Memory B cell (primary cell): ENCODE results near the gene CREG2.

Experiments
- ATAC-seq: fragments of 150-1000 bp; cut with Tn5 transposase; 2 replicates; pipeline ENCODE4 v1.10.0; 2021; ENCODE audit warnings: low read depth, mild to moderate bottlenecking, moderate library complexity
- DNase-seq, 2 donors: peaks; one replicate each; pipeline ENCODE4 v3.0.0; 2022; ENCODE audit warnings: low spot score in 2 of 2
- H3K27ac Mint-ChIP-seq: one replicate; pipeline ENCODE4 v1.8.0; 2022; ENCODE audit warnings: mild to moderate bottlenecking, moderate library complexity, mixed read lengths
- H3K27me3 Mint-ChIP-seq: one replicate; pipeline ENCODE4 v1.8.0; 2022; ENCODE audit warnings: mixed read lengths
- H3K36me3 Mint-ChIP-seq: one replicate; pipeline ENCODE4 v1.8.0; 2022; ENCODE audit warnings: mild to moderate bottlenecking, mixed read lengths
- H3K4me1 Mint-ChIP-seq: one replicate; pipeline ENCODE4 v1.8.0; 2022; ENCODE audit warnings: mixed read lengths
- H3K4me3 Mint-ChIP-seq: one replicate; pipeline ENCODE4 v1.8.0; 2022; ENCODE audit warnings: mild to moderate bottlenecking, moderate library complexity, mixed read lengths
- H3K9me3 Mint-ChIP-seq: one replicate; pipeline ENCODE4 v1.8.0; 2022; ENCODE audit warnings: mixed read lengths

Gene CREG2

DNA sequence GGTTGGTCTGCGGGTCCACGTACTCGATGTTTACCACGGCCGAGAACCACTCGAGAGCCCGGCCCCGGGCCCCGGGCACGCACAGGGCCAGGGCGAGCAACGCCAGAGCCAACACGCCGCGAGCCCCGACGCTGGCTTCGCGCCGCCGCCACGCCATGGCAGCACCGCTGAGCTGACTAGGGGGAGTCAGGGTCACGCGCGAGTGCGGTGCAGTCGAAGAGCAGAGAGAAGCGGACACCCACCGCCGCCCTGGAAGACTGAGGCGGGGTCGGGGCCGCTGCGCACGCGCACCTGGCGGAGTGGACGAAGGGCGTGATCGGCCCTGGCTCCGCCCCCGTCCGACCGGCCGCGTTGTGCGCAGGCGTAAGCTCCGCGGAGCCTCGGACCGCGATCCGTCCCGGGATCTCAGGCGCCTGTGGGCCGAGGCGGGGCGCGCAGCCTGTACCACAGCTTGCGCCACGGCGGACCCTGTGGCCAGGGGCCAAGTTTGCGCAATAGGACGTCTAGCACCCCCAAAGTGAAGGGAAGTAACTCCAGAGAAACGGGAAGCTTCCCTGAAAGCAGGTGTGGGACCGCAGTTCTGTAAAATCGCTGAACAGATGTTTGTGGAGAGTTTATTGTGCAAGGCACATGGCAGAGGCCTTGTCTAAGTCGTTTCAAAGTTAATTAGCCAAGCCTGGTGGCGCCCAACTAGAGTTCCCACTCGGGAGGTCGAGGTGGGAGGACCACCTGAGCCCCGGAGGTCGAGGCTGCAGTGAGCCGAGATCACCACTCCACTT is 78.7 kb downstream of the CREG2 start, which contains the start of gene RNF149:
Gene RNF149, minus strand, starts transcription at position 270 of the 779 bp plus-strand sequence. Its CDS starts 113 bp downstream, at position 157.
- no peaks in the 10 kb centered on the region for H3K27me3 Mint-ChIP-seq
- peak within 1 kb of the TSS; percentile 95 for H3K27ac Mint-ChIP-seq
- H3K4me1 Mint-ChIP-seq, result peaks cover 32% of the 10 kb centered on the region
- no peaks in the 10 kb centered on the region for H3K9me3 Mint-ChIP-seq
- H3K36me3 Mint-ChIP-seq, result peaks cover 4% of the 10 kb centered on the region
- DNase-seq, result peak; percentile 91 to 96
- peak within 1 kb of the TSS; percentile 95 for H3K4me3 Mint-ChIP-seq
- peak; percentile 71 for ATAC-seq

- Mint-ChIP-seq H3K4me3 (peak overlapping the region; percentile 95), H3K27me3 (no peaks in the 10 kb centered on the region), H3K36me3 (peaks cover 4% of the 10 kb centered on the region), H3K4me1 (peaks cover 32% of the 10 kb centered on the region), H3K9me3 (no peaks in the 10 kb centered on the region), H3K27ac (peak overlapping the region; percentile 95)
- peak; percentile 11 for ATAC-seq
- DNase-seq, result peak in 1 of 2 donors; percentile 25
These were observed 79.3 kb downstream of the CREG2 start for GRCh38 chr2:101307950-101308431.

DNA sequence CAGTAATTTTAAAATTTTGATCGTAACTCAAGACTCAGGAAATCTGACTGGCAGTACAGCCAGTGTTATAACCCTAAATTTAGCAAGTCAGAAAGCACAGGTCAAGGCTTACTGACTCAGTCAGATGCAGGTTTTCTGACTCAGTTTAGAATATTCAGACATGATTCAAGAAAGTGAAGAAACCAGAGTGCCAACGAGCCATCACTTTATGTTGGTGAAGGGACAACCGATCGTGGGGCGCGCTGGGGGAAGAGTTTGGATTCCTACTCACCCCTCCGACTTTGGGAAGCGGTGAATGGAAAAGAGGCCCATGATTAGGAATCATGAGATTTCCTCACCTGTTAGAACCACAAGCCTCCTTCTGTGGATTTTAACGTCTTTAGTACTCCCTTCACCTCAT is 79.8 kb downstream of the CREG2 start:
- ATAC-seq, result no peak
- DNase-seq, result no peak
- peak overlapping the region; percentile 95 for H3K27ac Mint-ChIP-seq
- no peaks in the 10 kb centered on the region for H3K9me3 Mint-ChIP-seq
- H3K36me3 Mint-ChIP-seq, result peaks cover 5% of the 10 kb centered on the region
- no peaks in the 10 kb centered on the region for H3K27me3 Mint-ChIP-seq
- peak overlapping the region; percentile 95 for H3K4me3 Mint-ChIP-seq
- peaks cover 33% of the 10 kb centered on the region for H3K4me1 Mint-ChIP-seq

DNA sequence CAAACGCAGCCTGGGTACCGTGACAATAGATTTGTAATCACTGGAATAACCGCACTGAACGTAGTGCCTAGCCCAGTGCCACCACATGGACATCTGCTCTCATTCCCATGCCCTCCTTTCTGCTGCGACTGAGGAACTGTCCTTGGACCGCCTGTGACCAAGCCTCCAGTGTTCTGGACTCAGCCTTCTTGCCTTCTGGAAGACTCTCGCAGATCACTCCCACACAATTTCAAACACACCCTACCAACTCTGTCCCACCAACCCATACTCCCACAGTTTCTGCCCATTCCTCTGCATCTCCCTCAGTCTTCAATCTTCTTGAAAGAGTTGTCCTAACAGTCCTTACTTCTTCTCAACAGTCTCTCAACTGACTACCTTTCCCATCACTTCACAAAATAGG is 80.9 kb downstream of the CREG2 start:
- Mint-ChIP-seq H3K27me3 (no peaks in the 10 kb centered on the region), H3K4me1 (peaks cover 36% of the 10 kb centered on the region), H3K4me3 (peak overlapping the region; percentile 95), H3K9me3 (no peaks in the 10 kb centered on the region), H3K27ac (peak overlapping the region; percentile 95), H3K36me3 (peaks cover 5% of the 10 kb centered on the region)
- ATAC-seq (no peak), DNase-seq (no peak)

- peak overlapping the region; percentile 95 for H3K27ac Mint-ChIP-seq
- H3K4me1 Mint-ChIP-seq, result peaks cover 37% of the 10 kb centered on the region
- no peaks in the 10 kb centered on the region for H3K27me3 Mint-ChIP-seq
- H3K4me3 Mint-ChIP-seq, result peak overlapping the region; percentile 7
- DNase-seq (no peak), ATAC-seq (no peak)
- H3K36me3 Mint-ChIP-seq, result peaks cover 5% of the 10 kb centered on the region
- H3K9me3 Mint-ChIP-seq, result no peaks in the 10 kb centered on the region
These were observed 81.7 kb downstream of the CREG2 start for GRCh38 chr2:101305492-101306078.

DNA sequence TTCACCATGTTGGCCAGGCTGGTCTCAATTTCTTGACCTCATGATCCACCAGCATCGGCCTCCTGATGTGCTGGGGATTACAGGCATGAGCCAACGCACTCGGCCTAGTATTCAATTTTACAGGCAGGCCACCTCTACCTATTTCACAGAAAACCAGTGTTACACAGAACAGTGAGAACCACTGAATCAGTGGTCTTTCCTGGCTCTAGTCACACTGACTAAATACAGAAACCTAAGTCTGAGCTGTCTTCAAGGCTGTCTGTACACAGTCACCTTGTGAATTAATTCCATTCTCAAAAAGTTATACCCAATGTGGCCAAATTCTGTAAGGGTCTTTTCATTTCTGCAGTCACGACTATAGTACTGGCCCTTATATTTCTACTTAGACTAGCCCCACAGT is 82.3 kb downstream of the CREG2 start:
- ATAC-seq (no peak), DNase-seq (no peak)
- Mint-ChIP-seq H3K9me3 (no peaks in the 10 kb centered on the region), H3K4me1 (peaks cover 39% of the 10 kb centered on the region), H3K36me3 (peaks cover 5% of the 10 kb centered on the region), H3K27ac (peak overlapping the region; percentile 95), H3K27me3 (no peaks in the 10 kb centered on the region), H3K4me3 (peak overlapping the region; percentile 7)

GRCh38 chr2:101303688-101304087 is 83.6 kb downstream of the CREG2 start:
- Mint-ChIP-seq H3K4me1 (peaks cover 43% of the 10 kb centered on the region), H3K27ac (peak overlapping the region; percentile 62), H3K9me3 (no peaks in the 10 kb centered on the region), H3K36me3 (peaks cover 5% of the 10 kb centered on the region), H3K4me3 (no peak overlapping the region), H3K27me3 (no peaks in the 10 kb centered on the region)
- no peak for ATAC-seq
- no peak for DNase-seq

DNA sequence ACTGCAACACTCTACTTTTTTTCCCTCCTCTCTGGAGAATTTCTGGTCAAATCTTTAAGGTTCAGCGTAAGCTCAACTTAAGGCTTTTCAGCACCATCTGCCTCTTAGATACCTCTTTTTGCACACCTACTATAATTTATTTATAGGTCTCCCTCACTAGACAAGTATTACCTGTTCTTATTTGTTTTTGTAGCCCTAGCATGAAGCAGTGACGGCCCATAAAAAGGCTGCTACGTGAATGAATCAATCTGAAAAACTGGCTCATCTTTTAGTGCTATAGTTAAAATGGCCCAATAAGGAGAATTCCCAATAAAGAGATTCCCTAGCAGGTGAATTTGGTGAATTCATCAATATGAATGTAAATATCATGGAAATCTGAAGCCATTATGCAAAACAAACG is 85.3 kb downstream of the CREG2 start:
- Mint-ChIP-seq H3K4me1 (peaks cover 52% of the 10 kb centered on the region), H3K36me3 (peaks cover 5% of the 10 kb centered on the region), H3K27me3 (no peaks in the 10 kb centered on the region), H3K4me3 (no peak overlapping the region), H3K9me3 (no peaks in the 10 kb centered on the region), H3K27ac (no peak overlapping the region)
- DNase-seq (no peak), ATAC-seq (no peak)

- Mint-ChIP-seq H3K4me1 (peaks cover 50% of the 10 kb centered on the region), H3K27me3 (no peaks in the 10 kb centered on the region), H3K4me3 (no peak overlapping the region), H3K9me3 (no peaks in the 10 kb centered on the region), H3K36me3 (peaks cover 3% of the 10 kb centered on the region), H3K27ac (no peak overlapping the region)
- DNase-seq (no peak), ATAC-seq (no peak)
These were observed 86.5 kb downstream of the CREG2 start for GRCh38 chr2:101300836-101301235.

GRCh38 chr2:101300164-101300563 is 87.1 kb downstream of the CREG2 start:
- Mint-ChIP-seq H3K27ac (no peak overlapping the region), H3K4me1 (peaks cover 43% of the 10 kb centered on the region), H3K27me3 (no peaks in the 10 kb centered on the region), H3K4me3 (peak overlapping the region; percentile 19), H3K36me3 (peaks cover 3% of the 10 kb centered on the region), H3K9me3 (no peaks in the 10 kb centered on the region)
- DNase-seq (no peak), ATAC-seq (no peak)

DNA sequence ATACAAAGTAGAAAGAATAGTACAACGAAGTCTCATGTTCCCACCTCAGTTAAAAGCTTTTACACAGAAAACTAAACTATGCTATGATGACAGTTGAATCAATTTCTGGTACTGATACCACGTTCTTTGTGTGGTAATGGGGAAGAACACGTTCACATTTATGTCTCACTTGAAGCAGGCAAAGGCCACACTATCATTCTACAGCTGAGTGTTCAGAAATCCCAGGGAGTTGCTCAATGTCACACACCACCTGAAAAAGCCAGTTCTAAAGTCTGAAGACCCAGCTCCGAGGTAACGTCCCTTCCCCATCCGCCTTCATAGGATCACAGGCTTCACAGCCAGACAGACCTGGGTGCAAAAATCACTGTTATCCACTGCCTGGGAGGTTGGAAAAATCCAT is 87.7 kb downstream of the CREG2 start:
- Mint-ChIP-seq H3K4me3 (no peak overlapping the region), H3K27ac (no peak overlapping the region), H3K9me3 (no peaks in the 10 kb centered on the region), H3K27me3 (no peaks in the 10 kb centered on the region), H3K36me3 (peaks cover 3% of the 10 kb centered on the region), H3K4me1 (peaks cover 40% of the 10 kb centered on the region)
- DNase-seq (no peak), ATAC-seq (no peak)

DNA sequence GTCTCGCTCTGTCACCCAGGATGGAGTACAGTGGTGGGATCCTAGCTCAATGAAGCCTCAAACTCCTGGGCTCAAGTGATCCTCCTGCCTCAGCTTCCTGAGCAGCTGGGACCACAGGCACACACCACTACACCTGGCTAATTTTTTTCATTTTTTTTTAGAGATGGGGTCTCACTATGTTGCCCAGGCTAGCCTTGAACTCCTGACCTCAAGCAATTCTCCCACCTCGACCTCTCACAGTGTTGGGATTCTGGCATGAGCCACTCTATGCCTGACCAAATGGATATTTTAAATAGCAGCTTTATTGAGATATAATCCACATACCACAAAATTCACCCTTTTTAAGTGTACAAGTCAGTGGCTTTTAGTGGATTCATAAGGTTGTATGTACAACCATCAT is 89.9 kb downstream of the CREG2 start:
- no peak for DNase-seq
- Mint-ChIP-seq H3K9me3 (no peaks in the 10 kb centered on the region), H3K27ac (peak overlapping the region; percentile 76)

DNA sequence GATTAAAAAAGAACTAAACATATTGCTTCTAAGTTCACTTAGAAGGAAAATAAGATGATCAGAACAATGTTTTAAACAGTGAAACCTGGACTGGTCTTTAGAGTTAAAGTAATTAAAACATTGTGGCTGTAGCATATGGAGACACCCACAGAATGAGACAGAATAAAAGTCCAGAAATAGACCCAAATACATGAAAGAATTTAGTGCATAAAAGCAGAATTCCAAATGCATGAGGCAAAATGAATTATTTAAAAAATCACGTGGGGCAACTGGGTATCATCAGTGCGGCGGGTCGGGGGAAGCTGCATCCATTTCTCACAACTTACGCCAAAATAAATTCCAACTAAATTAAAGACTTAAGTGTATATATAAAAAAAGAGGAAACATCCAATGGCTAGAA is 90.9 kb downstream of the CREG2 start:
- DNase-seq (no peak), ATAC-seq (no peak)
- H3K4me3 Mint-ChIP-seq, result no peak overlapping the region
- no peaks in the 10 kb centered on the region for H3K27me3 Mint-ChIP-seq
- no peaks in the 10 kb centered on the region for H3K36me3 Mint-ChIP-seq
- peaks cover 29% of the 10 kb centered on the region for H3K4me1 Mint-ChIP-seq
- no peak overlapping the region for H3K27ac Mint-ChIP-seq
- no peaks in the 10 kb centered on the region for H3K9me3 Mint-ChIP-seq

More for the DNA sequence above, 89.9 kb downstream of the CREG2 start:
- Mint-ChIP-seq H3K36me3 (no peaks in the 10 kb centered on the region), H3K4me3 (no peak overlapping the region), H3K4me1 (peaks cover 32% of the 10 kb centered on the region), H3K27me3 (no peaks in the 10 kb centered on the region)
- ATAC-seq, result no peak

DNA sequence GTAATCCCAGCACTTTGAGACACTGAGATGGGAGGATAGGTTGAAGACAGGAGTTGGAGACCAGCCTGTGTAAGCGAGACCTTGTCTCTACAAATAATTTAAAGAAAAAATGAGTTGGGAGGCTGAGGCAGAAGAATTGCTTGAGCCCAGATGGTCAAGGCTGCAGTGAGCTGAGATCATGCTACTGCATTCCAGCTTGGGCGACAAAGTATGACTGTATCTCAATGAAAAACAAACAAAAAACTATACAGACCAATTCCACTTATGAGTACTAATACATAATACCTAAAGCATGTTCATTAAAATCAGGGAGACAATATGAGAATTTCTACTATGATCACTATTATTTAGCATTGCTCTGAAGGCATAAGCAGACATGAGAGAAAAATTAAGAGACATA is 91.4 kb downstream of the CREG2 start:
- no peak for DNase-seq
- Mint-ChIP-seq H3K4me3 (no peak overlapping the region), H3K36me3 (no peaks in the 10 kb centered on the region), H3K27me3 (no peaks in the 10 kb centered on the region), H3K27ac (no peak overlapping the region), H3K4me1 (peaks cover 26% of the 10 kb centered on the region), H3K9me3 (no peaks in the 10 kb centered on the region)
- ATAC-seq, result no peak
